Globus pallidus (tissue), 1 donor: ENCODE data around the gene CD36.
"Not testable (repeated sequence)": the region's sequence is repeated elsewhere in the genome, so short reads cannot be mapped to it uniquely, and the experiment has no call there.

Source experiments
- DNase-seq: peaks from one replicate; pipeline ENCODE4 v3.0.0-alpha.2; 2015; ENCODE audit warnings: low spot score

Gene CD36

DNA sequence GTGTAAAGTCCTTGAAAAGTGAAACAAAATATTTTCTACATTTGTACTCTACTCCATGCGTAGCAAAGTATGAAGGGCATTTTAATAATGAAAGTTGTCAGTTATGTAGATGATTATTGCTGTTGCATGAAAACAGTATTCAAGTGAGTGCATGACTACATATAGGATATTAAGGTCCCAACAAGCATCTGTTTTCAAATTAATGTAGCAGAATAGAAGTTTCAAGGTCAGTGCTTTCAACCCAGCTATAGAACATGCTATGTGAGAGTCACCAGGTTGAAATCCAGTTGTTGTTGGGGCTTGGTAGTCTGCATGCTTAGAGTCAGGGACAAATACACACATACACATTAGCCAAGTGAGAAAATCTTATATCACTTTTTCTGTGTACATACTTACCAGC lies 14.8 kb downstream of the CD36 start:
- no peak for DNase-seq

DNA sequence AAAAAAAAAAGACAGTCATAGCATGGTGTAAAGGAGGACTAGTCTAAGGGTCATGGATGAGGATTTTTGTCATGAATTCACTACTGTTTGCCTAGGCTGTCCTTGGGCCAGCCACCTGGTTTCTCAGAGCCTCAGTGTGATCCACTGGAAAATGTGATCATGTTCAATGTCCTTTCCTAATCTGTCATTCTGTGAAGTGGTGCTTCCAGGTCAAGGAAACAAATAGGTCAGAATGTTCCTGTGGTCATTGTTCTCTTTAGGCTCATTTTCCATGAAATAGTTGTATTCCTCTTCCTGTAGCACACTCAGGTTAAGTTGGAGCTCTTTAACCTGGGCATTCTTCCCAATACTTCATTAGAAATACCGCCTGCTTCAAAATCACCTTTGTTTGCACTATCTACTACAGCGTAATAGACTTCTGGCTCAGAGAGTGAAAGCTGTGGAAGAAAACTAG lies 16.5 kb downstream of the CD36 start:
- no peak for DNase-seq

DNA sequence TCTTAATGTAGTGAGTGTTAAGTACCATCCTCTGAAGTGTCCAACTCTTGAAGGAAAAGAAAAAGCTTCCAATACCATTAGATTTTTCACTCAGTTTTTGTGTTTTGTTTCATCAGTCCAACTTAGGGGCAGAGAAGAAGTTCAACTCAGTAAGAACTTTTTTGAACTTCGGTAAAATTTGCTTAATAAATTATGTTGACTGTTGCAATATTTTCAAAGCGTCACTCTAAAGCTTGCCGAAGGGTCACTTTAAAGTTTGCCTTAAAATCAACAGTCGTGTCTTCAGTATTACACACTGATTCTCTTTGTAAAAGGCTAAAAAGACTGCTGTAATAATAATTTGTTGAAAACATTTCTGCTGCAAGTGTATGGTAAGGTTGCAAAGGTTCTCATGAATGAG lies 17.6 kb downstream of the CD36 start:
- DNase-seq, result no peak

DNA sequence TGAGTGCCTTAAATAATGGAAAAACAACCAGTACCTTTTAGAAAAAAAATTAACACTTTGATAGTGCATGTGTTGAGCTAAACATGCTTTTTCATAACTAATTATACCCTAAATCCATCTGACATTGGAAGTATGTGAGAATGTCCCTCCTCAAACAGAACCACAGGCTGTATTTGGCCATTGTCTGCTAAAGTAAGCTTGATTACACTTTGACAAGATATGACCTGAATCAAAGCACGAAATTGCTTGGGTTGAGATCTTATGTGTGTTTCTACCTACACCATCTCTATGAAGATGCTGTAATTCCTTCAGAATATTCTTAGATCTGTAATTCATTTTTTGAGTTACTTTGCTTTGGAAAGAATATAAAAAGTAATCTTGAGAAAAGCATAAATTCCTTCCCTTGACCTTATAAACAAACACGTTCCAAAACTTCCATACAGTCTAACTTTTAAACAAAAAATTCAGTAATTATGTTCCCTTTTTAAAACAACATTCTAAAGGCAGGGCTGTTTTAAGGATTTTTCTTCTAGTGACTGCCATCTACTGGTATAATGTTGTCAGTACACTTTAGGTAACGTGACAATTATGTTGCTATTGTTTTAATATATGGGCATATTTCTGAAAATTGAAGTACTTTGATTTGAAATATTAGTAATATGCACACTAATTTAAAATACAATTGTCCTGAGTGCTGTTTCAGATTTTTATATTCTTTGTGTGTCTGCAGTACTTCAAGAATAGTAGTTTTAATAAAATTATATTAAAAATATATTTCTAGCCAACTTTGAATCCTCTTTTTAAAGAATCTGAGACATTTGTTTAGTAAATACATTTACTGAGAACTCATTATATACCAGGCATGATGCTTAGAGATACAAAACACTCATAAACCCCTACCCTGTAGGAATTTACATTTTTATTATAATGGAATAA lies 20.9 kb downstream of the CD36 start:
- DNase-seq, result no peak

DNA sequence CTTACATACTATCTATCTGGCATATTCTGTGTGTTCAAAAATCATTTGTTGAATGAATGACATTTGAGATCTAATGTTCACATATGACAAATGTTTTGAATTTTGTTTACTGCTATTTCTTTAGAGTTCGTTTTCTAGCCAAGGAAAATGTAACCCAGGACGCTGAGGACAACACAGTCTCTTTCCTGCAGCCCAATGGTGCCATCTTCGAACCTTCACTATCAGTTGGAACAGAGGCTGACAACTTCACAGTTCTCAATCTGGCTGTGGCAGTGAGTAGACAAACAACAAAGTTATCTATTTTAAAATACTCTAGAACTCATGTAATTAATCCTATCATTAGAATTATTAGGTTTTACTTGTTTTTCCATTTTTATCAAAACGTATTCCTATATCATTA lies 22.5 kb downstream of the CD36 start:
- DNase-seq, result no peak

DNA sequence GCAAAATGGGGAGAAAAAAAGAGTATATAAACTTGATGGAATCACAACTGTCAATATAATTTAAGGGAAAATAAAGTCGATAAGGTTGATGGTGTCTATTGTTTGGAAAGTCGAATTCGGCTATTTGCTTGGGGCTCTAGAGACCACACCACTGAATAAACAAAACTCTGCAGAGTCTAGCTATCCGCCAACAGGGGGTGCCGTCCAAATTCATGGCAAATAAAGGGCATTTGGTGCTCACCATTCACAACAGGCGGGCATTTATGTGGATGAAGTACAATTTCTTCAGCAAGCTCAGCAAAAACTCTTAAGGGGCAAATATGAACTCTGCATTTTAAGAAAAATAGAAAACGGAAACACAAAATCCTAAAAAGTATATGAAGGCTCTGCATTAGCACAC lies 23.3 kb downstream of the CD36 start:
- no peak for DNase-seq

DNA sequence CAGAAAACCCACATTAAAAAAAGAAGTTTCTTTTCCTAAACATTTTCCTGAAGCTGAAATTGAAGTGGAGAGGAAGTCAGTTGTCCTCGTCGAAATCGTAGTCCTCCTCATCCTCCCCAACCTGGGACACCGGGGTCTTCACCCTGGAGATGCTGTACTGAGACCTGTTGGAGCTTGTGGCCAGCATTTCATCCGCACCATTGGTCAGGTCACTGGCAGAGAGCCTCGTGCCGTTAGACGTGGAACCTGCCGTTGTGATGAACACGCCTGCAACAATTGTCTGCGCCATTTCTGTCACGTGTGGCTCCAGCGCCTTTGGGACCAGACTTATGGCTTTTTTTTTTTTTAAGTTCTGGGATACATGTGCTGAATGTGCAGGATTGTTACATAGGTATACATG lies 23.8 kb downstream of the CD36 start:
- DNase-seq, result no peak

DNA sequence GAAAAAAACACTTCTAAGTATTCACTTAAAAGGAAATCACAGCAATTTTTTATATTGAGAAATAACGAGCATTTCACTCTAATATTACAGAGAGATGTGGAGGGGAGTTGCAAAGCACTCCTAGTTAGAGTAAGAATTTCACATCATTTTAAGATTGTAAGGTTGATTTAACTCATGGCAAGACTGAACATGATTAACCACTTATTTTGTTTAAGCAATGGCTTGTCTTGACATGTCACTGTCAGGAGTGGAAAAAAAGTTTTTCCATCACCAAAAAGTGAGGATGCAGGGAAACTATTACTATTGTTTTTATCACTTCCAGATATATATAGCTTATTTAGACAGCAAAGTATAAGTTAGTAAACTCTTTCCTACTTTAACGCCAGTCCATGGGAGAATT lies 27.1 kb downstream of the CD36 start:
- DNase-seq, result no peak

DNA sequence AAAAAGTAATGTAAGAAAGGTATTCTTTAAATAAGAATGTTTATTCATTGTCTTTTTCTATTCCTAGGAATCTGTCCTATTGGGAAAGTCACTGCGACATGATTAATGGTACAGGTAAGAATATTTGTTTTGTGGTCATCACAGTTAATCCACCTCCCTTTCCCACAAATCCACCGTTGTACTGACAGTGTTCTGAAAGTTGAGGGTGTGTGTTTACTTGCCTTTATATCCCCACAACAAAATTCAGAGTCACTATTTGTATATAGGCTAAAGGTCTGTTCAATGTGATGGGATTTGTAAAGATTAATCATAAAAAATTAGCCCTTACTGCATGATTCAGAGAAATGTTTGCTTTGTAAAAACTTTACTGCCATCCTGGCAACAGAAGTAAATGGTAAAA lies 27.9 kb downstream of the CD36 start:
- no peak for DNase-seq

DNA sequence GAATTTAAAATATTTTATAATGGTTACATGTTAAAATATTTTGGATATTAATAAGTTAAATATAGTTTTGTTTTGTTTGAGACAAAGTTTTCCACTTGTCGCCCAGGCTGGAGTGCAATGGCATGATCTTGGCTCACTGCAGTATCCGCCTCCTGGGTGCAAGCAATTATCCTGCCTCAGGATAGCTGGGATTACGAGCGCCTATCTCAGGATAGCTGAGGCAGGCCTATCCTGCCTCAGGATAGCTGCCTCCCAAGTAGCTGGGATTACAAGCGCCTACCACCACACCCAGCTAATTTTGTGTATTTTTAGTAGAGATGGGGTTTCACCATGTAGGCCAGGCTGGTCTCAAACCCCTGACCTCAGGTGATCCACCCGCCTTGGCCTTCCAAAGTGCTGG lies 30.9 kb downstream of the CD36 start:
- not testable (repeated sequence) for DNase-seq

DNA sequence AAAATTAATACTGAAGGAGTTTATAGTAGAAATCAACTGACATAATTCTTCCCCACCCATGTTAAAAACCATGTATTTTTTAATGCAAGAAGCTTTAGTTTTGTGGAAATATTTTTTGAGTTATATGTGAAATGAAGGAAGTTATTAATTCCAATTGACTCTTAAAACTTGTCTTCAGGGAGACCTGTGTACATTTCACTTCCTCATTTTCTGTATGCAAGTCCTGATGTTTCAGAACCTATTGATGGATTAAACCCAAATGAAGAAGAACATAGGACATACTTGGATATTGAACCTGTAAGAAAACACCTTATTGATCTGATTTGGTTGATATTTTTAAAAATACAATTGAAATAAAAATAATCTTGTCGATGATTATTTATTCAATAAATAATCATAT lies 33.3 kb downstream of the CD36 start:
- DNase-seq, result no peak

DNA sequence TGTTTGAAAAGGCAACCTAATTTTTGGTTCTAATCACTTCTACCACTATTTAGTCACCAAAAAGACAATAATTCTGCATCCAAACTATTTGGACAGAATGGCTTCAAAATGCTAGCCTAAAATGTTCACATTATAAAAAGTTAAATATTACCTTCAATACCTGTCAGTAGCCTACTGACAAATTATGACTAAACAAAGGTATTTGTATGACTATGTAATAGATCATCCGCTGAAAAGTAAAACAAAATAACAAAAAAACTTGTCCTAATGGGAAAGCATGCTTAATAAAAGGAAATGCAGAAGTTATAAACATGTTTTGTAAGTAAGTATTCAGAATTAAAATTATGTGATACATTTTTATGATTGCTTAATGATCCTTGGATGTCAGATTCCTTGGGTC lies 36.6 kb downstream of the CD36 start:
- DNase-seq, result no peak

DNA sequence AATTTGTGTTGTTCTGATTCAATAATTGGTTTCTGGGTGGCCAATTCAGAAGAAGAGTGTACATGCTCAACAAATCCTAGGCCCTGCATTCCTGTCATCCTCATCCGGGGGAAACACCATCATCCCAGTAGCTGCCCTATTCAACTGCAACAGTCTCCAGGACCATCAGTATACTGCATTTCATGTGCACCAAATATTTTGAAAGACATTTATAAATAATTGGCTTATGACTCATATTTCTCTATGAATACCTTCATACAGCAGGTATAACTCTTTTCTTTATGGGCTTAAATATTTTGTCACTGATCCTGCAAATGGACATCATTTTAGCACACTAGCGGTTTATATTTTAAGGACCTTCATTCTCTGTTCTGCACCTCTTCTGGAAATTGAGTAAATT lies 38.0 kb downstream of the CD36 start:
- no peak for DNase-seq

DNA sequence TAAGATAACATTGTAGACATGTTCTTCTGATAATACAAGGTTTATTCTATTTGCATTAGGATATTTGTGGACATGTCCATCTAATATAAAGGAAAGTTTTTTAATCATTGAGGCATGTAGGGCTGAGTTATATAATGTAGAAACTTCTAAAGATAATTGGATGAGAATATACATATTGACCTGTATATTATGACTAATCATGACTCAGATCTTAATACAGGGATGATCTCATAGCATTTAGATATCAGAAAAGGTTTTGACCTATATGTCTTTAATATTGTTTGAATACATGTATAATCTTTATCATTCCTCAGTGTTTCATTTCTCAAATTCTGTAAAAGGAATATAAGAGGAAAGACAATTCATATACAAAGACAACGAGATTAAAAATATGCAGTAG lies 39.2 kb downstream of the CD36 start:
- no peak for DNase-seq

DNA sequence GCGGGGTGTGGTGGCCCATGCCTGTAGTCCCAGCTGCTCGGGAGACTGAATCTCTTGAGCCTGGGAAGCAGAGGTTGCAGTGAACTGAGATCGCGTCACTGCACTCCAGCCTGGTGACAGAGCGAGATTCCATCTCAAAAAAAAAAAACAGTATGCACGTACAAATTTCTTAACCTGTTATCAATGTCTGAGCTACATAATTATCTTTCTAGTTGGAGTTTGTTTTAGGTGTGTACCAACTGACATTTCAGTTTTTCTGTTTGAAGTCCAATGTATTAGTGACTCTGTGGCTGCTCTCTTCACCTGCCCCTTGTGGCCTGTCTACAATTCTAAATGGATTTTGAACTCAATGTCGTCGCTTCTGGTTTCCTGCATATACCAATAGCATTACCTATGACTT lies 40.3 kb downstream of the CD36 start:
- no peak for DNase-seq

DNA sequence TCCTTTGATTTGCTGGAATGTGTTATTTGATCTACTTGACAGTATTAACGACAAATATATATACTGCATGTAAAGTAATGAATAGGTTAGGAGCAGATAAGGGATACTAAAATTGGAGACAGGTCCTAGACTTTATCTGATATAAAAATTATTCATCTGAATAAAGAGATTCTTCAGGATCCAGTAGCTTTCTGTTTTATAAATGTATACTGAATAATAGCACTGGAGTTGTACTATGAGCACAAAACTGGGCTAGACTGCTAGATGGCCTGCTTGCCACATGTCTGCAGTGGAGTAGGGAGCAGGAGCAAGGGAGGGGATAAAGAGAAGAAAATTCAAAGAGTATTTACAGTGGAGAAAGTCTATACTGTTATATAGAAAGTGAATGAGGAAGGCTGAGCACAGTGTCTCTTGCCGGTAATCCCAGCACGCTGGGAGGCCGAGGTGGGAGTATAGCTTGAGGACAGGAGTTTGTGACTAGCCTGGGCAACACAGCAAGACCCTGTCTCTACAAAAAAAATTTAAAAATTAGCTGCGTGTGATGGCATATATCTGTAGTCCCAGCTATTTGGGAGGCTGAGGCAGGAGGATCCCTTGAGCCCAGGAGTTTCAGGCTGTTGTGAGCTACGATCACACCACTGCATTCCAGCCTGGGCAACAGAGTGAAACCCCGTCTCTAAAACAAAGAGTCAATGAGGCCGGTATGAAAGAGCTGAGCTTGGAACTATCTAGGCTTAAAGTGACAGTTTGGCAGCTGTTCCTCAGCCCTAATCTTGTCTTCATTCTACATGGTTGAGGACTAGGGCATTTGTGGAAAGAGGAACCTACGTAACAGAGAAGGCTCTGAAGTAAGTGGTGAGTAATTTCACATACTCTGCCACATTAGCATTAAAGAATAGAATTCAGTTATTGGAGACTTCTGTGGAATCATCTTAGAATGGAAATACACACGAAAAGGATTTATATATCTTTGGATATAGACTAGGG lies 41.8 kb downstream of the CD36 start:
- DNase-seq, result no peak

DNA sequence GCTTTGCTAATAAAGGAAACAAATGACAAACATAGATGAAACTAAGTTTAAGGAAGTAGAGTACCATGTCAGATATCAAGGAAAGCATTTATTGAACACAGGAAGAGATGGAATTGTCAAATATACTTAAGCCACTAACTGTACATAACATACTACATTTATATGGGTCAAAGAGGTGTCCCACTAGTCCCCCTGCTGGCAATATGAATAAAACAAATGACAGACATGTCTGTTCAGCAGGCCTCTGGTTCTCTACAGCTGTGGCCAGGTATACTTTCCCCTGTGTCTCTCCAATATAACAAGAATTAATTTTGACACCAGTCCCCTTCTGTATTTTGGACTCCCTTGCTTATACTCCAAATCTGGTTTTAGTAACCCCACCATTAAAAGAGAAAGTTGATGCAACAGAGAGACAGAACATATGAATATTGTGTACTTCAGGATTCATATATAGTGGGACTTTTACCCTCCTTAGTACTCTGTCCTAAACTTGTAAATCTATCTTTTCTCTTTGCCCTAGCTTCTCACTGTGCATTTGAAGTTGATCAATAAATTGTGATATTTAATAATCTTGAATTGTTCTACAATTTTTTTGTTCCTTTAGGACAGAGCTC lies 42.9 kb downstream of the CD36 start:
- no peak for DNase-seq

DNA sequence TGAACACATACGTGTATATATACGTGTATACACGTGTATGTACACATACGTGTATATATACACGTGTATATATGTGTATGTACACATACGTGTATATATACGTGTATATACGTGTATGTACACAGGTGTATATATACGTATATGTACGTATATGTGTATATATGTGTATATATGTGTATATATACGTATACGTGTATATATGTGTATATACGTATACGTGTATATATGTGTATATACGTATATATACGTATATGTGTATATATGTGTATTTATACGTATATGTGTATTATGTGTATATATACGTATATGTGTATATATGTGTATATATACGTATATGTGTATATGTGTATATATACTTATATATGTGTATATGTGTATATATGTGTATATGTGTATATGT lies 44.3 kb downstream of the CD36 start:
- DNase-seq, result no peak

DNA sequence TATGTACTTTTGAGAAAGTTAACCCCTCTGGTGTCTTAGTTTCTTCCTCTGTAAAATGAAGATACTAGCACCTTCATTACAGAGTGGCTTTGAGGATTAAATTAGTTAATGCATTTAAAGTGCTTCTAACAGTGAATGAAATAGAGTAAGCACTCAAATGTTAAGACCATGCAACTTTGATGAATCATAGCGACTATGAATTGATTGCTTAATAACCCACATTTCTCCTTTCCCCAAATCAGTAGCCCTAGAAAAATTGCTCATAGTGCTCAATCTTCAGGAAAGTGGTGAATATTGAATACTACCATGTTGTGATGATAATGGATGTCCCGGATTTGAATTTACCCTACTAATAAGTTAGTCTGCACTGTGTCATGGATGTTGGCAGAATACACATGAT lies 48.1 kb downstream of the CD36 start:
- DNase-seq, result no peak

DNA sequence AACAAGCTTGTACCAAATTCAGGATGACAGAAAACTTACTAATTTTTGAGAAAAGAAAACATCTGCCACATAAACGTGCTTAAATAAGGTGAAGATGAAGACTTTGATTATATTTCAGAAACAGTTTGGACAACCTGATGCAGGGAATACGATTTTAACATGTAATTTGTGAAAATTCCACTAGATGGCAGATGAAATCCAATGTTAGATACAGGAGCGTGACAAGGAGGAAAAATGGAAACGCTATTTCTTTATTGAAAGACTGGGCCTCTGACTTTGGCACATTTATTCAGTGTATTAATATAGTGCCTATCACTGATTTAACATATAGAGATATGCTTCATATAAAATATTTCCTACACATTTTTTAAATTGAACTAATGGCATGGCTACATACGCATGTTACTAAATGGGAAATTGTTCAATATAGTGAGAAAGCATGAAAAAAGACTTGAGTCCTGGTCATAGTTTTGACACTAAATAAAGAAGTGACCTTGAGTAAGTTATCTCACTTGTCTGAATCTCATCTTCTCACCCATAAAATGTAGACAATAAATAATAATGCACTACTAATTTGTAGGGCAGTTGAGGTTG lies 60.7 kb downstream of the CD36 start:
- peak; percentile 53 for DNase-seq

DNA sequence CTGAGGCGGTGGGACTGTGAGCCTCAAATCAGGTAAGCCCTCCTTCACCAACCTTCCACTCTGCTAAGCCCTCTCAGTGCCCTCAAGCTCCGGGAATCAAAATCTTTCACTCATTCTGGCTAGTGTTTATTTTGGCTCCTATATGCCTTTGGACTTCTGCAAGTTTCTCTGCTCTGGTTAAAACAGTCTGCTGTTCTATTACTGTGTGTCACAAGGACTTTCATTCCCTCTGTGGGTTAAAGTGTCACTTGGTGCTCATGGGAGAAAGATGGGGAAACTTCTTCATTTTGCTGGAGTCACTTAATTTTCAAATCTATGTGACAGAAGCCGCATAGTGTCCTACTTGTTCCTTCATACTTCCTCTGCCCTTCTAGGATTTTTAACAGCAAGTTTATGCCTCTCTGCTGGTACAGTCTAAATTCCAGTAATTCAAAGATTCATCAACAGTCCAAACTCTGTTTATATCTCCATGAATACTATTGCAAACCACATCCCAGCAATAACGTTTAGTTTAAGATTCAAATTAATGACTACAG lies 61.3 kb downstream of the CD36 start:
- no peak for DNase-seq

DNA sequence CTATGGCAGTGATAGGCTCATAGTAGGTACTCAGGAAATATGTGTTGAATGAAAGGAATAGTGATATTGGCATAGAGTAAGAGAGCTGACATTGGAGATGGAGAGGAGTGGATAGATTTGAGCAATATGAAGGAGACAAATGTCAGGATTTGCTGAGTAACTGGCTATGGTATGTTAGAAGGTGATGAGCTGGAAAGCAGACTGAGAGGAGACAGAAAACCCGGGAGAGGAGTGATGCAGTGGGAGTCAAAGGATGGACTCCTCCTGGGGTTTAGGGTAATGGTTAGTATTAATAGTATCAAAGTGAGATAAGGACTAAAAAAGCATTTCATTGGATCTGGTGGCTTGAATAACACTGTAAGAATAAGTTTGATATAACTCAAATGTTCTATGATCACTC lies 64.8 kb downstream of the CD36 start:
- DNase-seq, result no peak
